Heart left ventricle (tissue), 13 donors: ENCODE results near the gene USP6.

Experiments used
- CTCF ChIP-seq, 12 donors: fragments of 200-600 bp; sonication (generic) in 4 of 12; IDR thresholded peaks; one replicate each; pipeline versions ENCODE4 v1.5.0 to v1.8.0; 2018 to 2022; ENCODE audit warnings: antibody characterized with exemption in 12 of 12, mild to moderate bottlenecking in 5 of 12
- POLR2A ChIP-seq, 2 donors: fragments of 450-650 bp; IDR thresholded peaks; one replicate each; pipeline ENCODE4 v1.6.1; 2017; ENCODE audit warnings: antibody characterized with exemption in 2 of 2, mild to moderate bottlenecking in 2 of 2, moderate library complexity in 2 of 2
- donor health status: ischemic (EF 13 %, LVEDD 7.1; RV severe dilation, severe dysfunction).
- donor health status: DM: no; HTN: yes; CAD: no.
- donor health status: DM: no; HTN: no; CAD: no.
- donor health status: ischemic (EF 25% LVEDD 6.9; RV normal size, moderate dysfunction).
- donor health status: ischemic (EF 25% LVEDD 5.7; RV mildly dilated, moderate dysfunction).
- donor health status: ischemic (EF 35%, LVEDD 5.7; RV mildly dilated, moderate dysfunction).
- donor health status: nonischemic (EF 11% LVEDD 7.7; RV severe dilation, severe dysfunction).
- donor health status: DM: yes; HTN: yes; CAD: no.
- donor health status: PGD.
- donor health status: ischemic (EF 29% LVEDD 5.4; RV normal size, mild dysfunction).
- donor health status: nonischemic (EF 23%, LVEDD 6.1; RV moderate dilation, normal function).

GRCh38 chr17:5123343-5124124, 7.7 kb downstream of the USP6 start:
- TF ChIP-seq POLR2A (IDR thresholded peaks at IDR 0.05) (no peak), CTCF (IDR thresholded peaks at IDR 0.05) (no peak)
